Ovary (tissue), 3 donors: Measurements from ENCODE around the gene EZH1.

ENCODE experiments used
- EP300 ChIP-seq: sonication (generic); formaldehyde crosslinking; IDR thresholded peaks from one replicate; pipeline ENCODE4 v1.6.1; 2017; ENCODE audit warnings: antibody characterized with exemption
- POLR2A ChIP-seq: fragments of 450-650 bp; IDR thresholded peaks from one replicate; pipeline ENCODE4 v1.6.1; 2017; ENCODE audit warnings: antibody characterized with exemption, mild to moderate bottlenecking, moderate library complexity
- TF ChIP-seq, protein P1 (sequence below), 3 donors: fragments of 450-650 bp in 2 of 3; fragments of 200-600 bp in 1 of 3; IDR thresholded peaks; one replicate each; pipeline versions ENCODE4 v1.5.1 to v1.8.0; 2016 to 2022; ENCODE audit warnings: antibody characterized with exemption in 3 of 3, mild to moderate bottlenecking in 1 of 3
- donor health status: DM: no; HTN: no; CAD: no.

DNA sequence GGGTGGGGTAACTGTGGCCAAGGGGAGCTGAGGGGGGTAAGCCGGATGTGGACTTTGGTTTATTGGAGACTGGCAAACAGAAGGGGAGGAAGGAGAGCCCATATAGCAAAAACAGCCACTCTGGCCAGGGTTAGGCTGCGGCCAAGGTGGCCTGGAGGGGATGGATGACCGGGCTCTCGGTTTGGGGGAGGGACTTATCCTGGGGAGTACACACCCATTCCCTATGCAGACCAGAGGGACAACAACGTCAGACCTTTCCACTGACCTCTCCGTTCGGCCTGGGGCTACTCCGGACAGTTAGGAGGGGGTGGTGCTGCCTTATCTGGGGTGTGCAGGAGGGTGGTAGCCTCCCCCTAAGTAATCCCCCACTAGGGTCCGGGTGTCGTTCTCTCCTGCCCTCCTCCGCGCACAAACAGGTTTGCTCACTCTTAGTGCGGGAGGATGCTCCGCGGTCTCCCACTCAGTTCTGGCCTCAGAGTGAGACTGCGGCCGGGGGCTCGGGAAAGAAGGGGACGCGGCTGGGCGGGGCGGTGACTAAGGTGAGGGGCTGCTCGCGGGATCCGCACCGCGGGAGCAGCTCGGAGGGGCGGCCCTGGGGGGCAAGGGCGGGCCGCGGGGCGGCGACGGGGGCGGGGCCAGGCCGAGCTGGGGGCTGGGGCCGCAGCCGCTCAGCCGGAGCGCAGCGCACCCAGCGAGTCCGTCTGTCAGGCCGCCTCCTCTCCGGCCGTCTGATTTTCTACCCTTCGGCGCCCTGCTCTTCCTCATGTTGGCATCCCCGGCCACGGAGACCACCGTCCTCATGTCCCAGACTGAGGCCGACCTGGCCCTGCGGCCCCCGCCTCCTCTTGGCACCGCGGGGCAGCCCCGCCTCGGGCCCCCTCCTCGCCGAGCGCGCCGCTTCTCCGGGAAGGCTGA lies 35.4 kb upstream of the EZH1 start, which contains the start of gene WNK4:
- TF ChIP-seq, protein P1, sequence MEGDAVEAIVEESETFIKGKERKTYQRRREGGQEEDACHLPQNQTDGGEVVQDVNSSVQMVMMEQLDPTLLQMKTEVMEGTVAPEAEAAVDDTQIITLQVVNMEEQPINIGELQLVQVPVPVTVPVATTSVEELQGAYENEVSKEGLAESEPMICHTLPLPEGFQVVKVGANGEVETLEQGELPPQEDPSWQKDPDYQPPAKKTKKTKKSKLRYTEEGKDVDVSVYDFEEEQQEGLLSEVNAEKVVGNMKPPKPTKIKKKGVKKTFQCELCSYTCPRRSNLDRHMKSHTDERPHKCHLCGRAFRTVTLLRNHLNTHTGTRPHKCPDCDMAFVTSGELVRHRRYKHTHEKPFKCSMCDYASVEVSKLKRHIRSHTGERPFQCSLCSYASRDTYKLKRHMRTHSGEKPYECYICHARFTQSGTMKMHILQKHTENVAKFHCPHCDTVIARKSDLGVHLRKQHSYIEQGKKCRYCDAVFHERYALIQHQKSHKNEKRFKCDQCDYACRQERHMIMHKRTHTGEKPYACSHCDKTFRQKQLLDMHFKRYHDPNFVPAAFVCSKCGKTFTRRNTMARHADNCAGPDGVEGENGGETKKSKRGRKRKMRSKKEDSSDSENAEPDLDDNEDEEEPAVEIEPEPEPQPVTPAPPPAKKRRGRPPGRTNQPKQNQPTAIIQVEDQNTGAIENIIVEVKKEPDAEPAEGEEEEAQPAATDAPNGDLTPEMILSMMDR (IDR thresholded peaks at IDR 0.05): no peak
- TF ChIP-seq POLR2A (no peak), EP300 (no peak)
